Omental fat pad (tissue), 4 donors: ENCODE data around the gene B4GAT1. TPM values are rescaled to one million over a fixed set of nuclear protein-coding genes. Genes with fewer than 3 reads are reported as not detected.
"Not testable (repeated sequence)": the region's sequence is repeated elsewhere in the genome, so short reads cannot be mapped to it uniquely, and the experiment has no call there.

ENCODE experiments used
- ATAC-seq: fragments of 150-250 bp; one replicate; pipeline ENCODE4 v1.9.1; 2016; ENCODE audit warnings: mild to moderate bottlenecking, moderate library complexity; ENCODE audit not compliant: low FRiP score
- DNase-seq: peaks from one replicate; pipeline ENCODE4 v3.0.0-alpha.2; 2019; ENCODE audit warnings: low spot score
- total RNA-seq, 4 donors: library from RNA; depleted of rRNA; stranded (reverse); fragments of >200 nt; gene quantifications; one replicate each; pipeline ENCODE4 v1.1.0, GENCODE V29; 2016
- TF ChIP-seq, protein P1 (sequence below), 3 donors: fragments of 450-650 bp; IDR thresholded peaks; one replicate each; pipeline ENCODE4 v1.5.1; 2016 to 2017; ENCODE audit warnings: antibody characterized with exemption in 3 of 3, mild to moderate bottlenecking in 3 of 3, moderate library complexity in 2 of 3

Gene B4GAT1
- total RNA-seq, 4 donors from 2014 or later: 13.3 to 37.1 (median 21.1) TPM

DNA sequence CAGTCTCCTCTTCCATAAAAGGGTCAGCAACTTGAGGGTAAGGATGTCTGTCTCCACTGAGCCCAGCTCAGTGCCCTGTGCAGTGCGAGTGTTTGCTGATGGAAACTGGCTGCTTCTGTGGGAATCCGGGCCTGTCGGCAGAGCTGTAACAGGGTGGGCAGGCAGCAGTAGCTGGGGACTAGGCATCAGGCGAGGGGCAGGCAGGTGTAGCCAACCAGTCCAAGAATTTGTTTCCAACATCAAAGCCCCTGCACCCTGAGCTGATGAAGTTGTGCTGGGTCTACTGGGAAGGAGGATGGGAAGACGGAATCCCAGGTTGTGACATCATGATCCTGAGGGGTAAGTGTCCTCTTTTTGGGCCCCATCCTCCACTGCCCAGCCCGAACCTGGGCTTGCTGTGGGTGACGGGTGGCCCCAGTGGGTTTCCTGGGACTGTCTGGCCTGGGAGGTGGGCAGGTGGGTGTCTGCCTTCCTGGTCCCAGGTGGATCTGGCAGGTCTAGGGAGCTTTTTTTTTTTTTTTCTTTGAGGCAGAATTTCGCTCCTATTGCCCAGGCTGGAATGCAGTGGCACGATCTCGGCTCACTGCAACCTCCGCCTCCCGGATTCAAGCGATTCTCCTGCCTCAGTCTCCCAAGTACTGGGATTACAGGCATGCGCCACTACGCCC, 13.1 kb upstream of the B4GAT1 start:
- TF ChIP-seq, protein P1, sequence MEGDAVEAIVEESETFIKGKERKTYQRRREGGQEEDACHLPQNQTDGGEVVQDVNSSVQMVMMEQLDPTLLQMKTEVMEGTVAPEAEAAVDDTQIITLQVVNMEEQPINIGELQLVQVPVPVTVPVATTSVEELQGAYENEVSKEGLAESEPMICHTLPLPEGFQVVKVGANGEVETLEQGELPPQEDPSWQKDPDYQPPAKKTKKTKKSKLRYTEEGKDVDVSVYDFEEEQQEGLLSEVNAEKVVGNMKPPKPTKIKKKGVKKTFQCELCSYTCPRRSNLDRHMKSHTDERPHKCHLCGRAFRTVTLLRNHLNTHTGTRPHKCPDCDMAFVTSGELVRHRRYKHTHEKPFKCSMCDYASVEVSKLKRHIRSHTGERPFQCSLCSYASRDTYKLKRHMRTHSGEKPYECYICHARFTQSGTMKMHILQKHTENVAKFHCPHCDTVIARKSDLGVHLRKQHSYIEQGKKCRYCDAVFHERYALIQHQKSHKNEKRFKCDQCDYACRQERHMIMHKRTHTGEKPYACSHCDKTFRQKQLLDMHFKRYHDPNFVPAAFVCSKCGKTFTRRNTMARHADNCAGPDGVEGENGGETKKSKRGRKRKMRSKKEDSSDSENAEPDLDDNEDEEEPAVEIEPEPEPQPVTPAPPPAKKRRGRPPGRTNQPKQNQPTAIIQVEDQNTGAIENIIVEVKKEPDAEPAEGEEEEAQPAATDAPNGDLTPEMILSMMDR (IDR thresholded peaks at IDR 0.05): no peak
- ATAC-seq: no peak
- DNase-seq: no peak

DNA sequence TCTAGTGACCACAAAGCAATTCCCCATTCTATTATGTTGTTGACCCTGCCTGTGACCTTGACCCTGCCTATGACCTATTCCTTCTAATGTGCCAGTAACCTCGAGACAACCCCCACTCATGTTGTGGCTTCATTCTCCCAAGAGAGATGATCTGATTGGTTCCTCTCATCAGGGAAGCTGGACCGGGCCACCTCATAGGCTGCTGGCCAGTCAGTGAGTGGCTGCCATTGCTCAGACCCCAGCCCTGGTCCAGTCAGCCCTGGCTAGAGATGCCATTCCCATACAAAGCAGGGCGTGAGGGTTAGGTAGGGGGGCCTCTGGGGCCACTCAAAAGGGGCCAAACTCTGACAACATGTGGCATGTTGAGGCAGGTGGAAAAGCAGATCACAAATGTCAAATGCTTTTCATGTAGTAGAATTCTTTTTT, 12.2 kb upstream of the B4GAT1 start:
- DNase-seq (no peak), ATAC-seq (no peak)
- TF ChIP-seq, protein P1 (IDR thresholded peaks at IDR 0.05): no peak

DNA sequence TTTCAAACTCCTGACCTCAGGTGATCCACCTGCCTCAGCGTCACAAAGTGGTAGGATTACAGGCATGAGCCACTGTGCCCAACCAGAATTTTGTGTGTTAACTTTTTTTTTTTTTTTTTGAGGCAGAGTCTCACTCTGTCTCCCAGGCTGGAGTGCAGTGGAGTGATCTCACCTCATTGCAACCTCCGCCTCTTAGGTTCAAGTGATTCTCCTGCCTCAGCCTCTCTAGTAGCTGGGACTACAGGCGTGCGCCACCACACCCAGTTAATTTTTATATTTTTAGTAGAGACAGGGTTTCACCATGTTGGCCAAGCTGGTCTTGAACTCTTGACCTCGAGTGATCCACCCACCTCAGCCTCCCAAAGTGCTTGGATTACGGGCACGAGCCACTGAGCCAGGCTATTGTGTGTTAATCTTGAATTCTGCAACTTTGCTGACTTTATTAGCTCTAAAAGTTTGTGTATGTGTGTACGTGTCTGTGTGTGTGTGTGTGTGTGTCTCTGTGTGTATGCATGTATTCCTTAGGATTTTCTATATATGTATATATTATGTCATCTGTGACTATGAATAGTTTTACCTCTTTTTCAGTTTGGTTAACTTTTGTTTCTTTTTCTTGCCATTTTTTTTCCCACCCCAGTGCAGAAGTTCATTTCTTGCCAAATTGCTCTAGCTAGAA, 3.3 kb upstream of the B4GAT1 start:
- DNase-seq, ATAC-seq: not testable (repeated sequence)

DNA sequence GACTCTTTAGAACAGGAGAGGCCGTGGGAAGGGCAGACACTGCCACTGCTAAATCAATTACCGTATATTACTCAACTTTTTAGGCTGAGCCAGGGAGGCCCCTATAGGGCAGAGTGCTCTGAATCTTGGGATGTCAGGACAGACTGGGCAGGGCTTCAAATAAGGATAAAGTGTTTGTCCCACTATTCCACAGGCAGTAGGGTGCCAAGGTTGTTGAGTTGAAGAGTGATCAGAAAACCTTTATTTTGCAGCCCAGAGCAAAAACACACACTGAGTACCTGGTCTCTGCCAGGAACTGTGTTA, 1.6 kb upstream of the B4GAT1 start:
- ATAC-seq: no peak
- TF ChIP-seq, protein P1 (IDR thresholded peaks at IDR 0.05): no peak
- DNase-seq: no peak

DNA sequence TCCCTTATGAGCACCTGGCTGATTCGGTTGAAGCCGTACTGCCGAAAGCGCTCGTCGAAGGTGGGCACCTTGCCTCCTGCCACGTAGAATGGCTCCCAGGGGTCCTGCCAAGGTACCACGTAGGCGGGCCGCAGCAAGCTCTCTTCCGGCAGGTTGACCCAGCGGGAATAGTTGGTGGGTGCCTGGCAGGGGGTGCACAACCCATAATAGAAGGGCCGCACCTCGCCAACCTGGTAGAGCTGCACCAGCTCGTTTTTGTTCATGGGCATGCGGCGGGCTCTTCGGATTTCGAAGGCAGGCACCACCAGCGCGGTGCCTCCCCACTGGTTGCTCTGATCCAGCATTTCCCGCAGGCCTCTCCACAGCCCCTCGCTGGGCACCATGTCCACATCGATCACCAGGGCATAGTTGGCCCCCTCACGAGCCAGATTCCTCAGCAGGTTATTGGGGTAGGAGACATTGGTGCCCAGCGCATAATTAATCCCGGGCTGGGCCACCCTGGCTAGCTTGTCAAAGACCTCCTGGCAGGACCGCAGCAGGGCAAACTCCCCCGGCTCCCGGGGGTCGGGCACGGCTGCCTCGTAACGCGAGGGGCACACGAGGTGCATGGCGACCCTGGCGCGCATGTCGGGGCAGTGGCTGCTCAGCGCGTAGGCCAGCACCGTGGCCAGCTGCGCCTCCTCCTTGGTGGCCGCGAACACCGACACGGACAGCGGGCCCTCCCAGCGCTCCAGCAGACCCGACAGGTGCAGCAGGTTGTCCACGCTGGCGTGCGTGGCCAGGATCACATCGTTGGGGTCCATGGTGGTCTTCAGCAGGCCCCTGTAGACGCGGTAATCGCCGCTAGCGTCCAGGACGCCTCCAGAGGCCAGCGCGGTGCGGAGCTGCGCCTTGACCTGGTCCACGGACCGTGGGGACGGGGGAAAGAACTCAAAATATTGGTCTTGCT, 679 bp downstream of the B4GAT1 start:
- DNase-seq: no peak
- TF ChIP-seq, protein P1 (IDR thresholded peaks at IDR 0.05): no peak
- peak; percentile 6 for ATAC-seq

DNA sequence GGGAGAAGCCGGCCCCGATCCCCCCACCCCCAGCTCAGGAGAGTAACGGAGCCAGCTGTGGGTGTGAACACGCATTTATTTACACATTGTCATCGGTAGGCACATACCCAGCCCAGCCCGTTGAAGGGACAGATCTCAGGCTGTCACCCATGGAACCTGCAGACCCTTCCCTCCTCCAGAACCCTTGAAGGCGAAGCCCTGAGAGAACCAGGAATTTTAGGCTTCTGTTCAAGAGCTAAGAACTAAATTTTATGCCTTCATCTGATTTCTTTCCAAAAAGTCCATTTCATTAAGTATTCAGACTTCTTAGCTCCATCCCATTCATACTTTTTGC, 2.1 kb downstream of the B4GAT1 start:
- TF ChIP-seq, protein P1 (IDR thresholded peaks at IDR 0.05): no peak
- ATAC-seq (no peak), DNase-seq (no peak)

DNA sequence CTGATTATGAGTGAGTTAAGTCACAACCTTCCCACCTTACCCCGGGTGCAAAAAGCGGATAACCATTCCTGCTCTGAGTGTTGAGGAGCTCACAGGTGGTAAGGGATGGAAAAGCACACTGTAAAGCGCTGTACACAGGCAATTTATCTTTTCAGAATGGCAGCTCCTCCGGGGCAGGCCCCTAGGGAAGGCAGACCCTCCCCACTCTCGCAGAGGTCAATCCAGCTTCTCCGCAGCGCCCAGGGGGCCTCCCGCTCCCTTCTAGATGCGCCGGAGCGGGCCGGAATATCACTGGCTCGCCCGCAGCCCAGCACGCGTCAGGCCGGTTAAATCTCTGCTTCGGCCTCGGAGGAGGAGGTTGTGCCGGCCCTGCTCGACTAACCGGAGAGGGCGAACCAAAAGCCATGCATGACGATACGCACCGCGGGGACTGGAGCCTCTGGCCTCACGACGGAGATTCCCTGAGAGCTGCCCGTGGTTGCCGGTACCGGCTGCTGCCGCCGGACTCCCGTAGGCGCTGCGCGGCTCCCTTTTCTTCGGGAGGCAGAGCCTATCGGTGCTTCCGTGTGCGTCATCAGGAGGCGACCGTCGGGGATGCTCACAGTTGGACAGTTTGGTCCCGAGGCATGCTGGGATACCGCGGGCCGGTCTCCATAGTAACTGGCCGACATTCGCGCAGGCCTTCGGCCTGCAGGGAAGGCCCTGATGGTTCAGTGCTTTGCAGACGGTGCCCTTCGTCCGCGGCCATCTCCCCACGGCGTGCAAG, 2.7 kb downstream of the B4GAT1 start, which contains the start of gene BRMS1:
BRMS1 (minus strand) TSS at position 555 of the 766 bp plus-strand sequence. CDS start 2,870 bp downstream, outside the sequence.
- ATAC-seq (peak; percentile 80), DNase-seq (peak; percentile 98)
- TF ChIP-seq, protein P1 (IDR thresholded peaks at IDR 0.05): no peak
